ENCODE data around the gene WDR43.
"Not testable (repeated sequence)": the region's sequence is repeated elsewhere in the genome, so short reads cannot be mapped to it uniquely, and the experiment has no call there.

Gene WDR43

GRCh38 chr2:28962505-28962904 is 68.0 kb downstream of the WDR43 start:
- no peak for DNase-seq (ENCODE audit: low spot score)

GRCh38 chr2:28970464-28971160 is 76.1 kb downstream of the WDR43 start:
- DNase-seq (ENCODE audit: low spot score): no peak

DNA sequence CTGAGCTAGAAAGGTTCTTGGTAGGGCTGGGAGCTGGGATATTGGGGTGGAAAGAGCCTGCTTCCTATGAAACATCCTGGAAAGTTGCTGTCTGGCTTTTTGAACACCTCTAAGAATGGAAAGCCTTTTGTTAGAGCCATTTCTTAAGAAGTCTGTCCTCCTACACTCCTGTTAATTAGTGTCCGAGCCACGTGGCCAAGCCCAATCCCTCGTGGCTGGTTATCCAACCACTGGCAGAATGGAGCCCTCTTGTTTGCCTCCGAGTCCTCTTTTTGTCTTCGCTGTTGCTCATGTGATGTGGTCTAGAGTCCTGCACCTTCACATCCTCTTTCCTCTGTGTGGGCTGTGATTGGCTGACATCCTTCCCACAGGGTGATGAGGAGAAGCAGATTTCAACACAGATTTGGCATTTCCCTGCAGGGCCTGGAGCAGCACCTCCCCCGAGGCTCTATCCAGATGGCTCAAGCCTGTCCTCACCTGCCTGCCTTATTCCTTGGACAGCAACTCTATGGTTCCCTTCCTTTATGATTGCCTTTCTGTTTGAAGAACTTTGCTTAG is 78.4 kb downstream of the WDR43 start:
- DNase-seq (ENCODE audit: low spot score): no peak

GRCh38 chr2:28974252-28974651 is 79.8 kb downstream of the WDR43 start:
- no peak for DNase-seq (ENCODE audit: low spot score)

GRCh38 chr2:28975671-28976070 is 81.2 kb downstream of the WDR43 start:
- DNase-seq (ENCODE audit: low spot score): no peak

DNA sequence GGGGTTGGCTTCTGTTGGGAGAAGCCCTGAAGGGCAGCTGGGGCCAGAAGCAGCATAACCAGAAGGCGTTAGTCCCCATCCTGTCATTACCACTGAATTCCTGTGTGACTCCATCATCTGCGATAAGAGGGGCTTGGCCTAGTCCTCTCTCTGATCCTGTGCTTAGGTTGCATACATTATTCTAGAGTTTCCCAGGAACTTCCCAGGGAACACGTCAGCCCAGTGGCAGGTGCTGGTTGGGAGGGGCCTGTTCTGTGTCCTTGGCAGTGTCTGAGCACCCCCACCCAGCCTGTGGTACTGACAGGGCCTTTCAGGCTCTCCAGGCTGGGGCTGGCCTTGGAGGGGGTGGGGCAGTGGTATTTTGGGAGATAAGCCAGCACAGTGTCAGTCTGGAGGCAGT is 82.1 kb downstream of the WDR43 start:
- DNase-seq (ENCODE audit: low spot score): no peak

- DNase-seq (ENCODE audit: low spot score): no peak
These were observed 82.9 kb downstream of the WDR43 start for GRCh38 chr2:28977176-28977875.

DNA sequence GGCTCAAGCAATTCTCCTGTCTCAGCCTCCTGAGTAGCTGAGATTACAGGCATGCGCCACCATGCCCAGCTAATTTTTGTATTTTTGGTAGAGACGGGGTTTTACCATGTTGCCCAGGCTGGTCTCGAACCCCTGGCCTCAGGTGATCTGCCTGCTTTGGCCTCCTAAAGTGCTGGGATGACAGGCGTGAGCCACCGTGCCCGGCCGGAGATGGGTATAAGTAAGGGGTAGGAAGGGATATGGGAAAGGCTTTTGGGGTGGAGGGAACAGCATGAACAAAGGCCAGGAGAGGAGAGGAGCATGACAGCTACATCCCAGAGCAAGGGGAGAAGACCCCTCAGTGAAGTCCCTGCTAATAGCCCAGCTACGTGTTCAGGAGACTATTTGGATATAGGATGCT is 83.5 kb downstream of the WDR43 start:
- DNase-seq (ENCODE audit: low spot score): not testable (repeated sequence)

DNA sequence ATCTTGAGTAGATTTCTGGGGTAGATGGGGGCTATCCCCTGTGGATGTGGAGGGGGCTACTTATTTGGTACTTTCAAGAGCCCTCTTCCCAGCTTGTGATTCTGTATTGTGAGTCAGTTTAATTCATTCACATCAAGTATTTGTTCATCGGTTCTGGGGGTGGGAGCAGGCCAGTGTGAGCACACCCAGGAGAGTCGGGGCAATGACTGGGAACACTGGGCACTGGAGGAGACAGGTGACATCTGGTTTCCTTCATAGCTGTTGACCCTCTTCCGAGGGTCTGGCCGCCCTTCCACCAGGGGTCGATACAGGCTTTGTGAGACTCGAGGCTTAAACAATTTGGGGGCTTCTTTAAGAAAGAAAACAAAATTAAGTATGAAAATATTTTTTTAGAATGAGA is 84.1 kb downstream of the WDR43 start:
- DNase-seq (ENCODE audit: low spot score): no peak

DNA sequence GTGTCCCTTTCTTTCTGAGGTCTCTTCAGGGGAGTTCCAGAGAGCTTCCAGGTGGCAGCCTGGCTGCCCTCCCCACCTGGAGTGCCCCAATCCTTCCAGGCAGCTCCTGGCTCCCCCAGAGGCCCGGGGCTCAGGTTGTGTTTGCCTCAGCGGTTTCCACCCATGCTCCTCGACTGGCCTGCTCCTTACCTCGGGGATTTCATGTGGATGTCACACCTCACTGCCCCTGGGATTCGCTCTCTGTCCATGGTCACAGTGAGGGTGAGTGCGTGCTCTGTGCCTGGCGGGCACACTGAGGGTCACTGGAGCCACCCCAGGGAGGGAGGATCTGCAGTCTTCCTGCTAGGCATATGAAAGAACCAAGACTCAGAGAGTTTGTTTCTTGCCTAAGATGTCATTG is 84.6 kb downstream of the WDR43 start:
- DNase-seq (ENCODE audit: low spot score): no peak

- DNase-seq (ENCODE audit: low spot score): no peak
These were observed 85.3 kb downstream of the WDR43 start for GRCh38 chr2:28979576-28980366.

GRCh38 chr2:28980368-28981015 is 86.0 kb downstream of the WDR43 start:
- no peak for DNase-seq (ENCODE audit: low spot score)

DNA sequence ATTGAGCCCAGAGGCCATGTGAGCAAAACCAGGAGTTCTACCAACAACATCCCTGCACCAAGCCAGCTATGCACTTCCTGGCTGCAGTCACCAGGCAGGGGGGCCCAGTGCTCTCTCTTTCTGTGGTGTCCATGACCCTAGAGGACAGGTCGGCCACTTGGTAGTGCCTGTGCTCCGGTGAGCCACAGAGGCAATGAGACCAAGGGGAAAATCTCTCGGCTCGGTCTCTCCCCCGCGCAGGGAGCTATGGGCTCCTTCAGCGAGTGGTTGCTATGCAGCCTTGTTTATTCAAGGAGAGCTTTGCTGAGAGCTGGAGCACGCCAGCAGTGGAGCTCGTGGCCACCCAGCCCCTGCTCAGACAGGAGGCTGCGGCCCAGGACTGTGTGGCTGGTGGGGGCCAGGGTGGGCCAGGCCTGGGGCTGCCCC is 86.6 kb downstream of the WDR43 start, which contains the start of gene TOGARAM2:
Gene TOGARAM2 (plus strand): TSS at position 283 of the 426 bp plus-strand sequence. CDS start 13,537 bp downstream, outside the sequence.
- no peak for DNase-seq (ENCODE audit: low spot score)

GRCh38 chr2:28981620-28982376 is 87.3 kb downstream of the WDR43 start:
- DNase-seq (ENCODE audit: low spot score): no peak

DNA sequence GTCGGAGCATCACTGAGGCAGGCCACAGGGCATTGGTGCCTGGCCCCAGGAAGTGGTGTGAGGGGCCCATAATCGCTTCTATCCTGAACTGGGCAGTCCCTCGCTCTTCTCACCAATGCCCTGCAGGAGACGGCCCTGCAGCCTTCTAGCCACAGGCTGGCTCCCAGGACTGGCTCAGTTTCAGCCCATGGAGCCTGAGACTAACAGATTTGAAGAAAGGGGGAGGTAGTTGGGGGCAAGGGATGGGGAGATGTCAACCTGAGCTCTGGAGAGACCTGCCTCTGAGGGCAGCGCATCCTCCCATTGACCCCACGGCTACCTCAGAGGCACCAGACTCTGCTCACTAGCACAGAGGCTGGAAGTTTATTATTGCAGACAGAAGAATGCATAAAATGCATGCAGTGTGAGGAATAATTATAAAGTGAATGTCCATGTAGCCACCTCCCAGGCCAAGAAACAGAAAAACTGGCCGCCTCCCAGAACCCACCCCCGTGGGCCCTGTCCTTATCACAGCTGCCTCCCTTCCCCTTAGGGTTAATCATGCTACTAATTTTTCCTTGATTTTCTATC is 88.0 kb downstream of the WDR43 start:
- DNase-seq (ENCODE audit: low spot score): no peak

GRCh38 chr2:28986429-28986828 is 92.0 kb downstream of the WDR43 start:
- no peak for DNase-seq (ENCODE audit: low spot score)

- no peak for DNase-seq (ENCODE audit: low spot score)
These were observed 95.5 kb downstream of the WDR43 start for GRCh38 chr2:28989973-28990372.

- no peak for DNase-seq (ENCODE audit: low spot score)
These were observed 96.0 kb downstream of the WDR43 start for GRCh38 chr2:28990445-28990844.

DNA sequence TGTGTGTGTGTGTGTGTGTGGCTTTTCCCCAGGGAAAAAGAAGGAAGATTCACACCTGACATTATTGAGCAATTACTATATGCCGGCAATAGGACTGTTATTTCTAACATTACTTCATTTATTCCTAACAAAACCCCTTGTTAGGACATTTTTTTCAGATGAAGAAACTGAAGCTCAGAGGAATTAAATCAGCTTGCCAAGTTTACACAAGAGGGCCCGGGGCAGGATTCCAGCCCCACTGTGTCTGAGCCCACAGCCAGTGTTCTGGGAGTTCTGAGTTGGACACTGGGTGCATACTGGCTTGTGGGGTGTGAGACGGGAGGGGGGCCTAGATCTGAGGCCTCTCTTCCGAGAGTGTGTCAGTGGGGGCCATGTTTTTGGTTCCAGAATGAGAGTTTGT is 96.6 kb downstream of the WDR43 start:
- no peak for DNase-seq (ENCODE audit: low spot score)

GRCh38 chr2:28991460-28991859 is 97.0 kb downstream of the WDR43 start:
- no peak for DNase-seq (ENCODE audit: low spot score)

Measured in hematopoietic multipotent progenitor cell treated with erythropoietin and hydrocortisone succinate and interleukin-3 and kit ligand, for 15 days (in vitro differentiated cells).